ENCODE results near the gene TULP3.

- TF ChIP-seq POLR2A (IDR thresholded peaks at IDR 0.05), result no peak
- no peak for TF ChIP-seq CTCF (IDR thresholded peaks at IDR 0.05)
Observed at GRCh38 chr12:2939191-2939590, 48.5 kb downstream of the TULP3 start.
